ENCODE data around the gene TMEM37. TPM values are rescaled to one million over a fixed set of nuclear protein-coding genes. Genes with fewer than 3 reads are reported as not detected.

TMEM37 gene
- total and polyA plus RNA-seq, 2 of the 8 experiments (the other 6 are each of a cell fraction or from before 2014, with no cell fraction given): 11.0 to 16.2 TPM

DNA sequence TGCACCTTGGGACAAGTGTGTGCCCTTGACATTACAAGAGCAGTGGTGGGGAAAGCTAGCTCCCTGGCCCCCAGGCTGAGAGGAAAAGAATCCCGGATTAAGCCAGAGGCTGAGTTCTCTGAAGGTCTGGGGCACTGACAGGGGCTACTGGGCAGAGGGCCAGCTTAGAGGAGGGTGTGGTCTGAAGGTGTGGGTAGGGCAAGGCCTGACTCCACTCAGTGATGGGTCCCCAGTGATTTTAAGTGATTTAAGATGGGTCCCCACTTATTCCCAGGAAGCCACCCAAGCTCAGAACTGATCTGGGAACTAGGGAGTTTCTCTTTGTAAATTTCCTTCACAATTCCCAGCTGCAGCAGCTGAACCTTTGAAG lies 8.8 kb downstream of the TMEM37 start:
- Histone ChIP-seq H3K56ac (replicated peaks; ENCODE audit: insufficient read length, low read depth, low read length) (no peak overlapping the region), H3K4me2 (ENCODE audit: insufficient read depth in 1 of 2, low read depth in 2 of 2, low read length in 2 of 2) (no peak overlapping the region), H3K4me1 (replicated peaks in 1 of 4; ENCODE audit: control insufficient read depth in 3 of 4, insufficient read depth in 4 of 4, low read length in 3 of 4) (peaks cover 0 to 4% (median 0%) of the 10 kb centered on the region in 4 experiments; a peak in 2 of 7 replicates), H4K8ac (ENCODE audit: extremely low read depth, insufficient read depth, low read length) (no peak overlapping the region; the same call in 1 of the 2 replicates), H2BK120ac (replicated peaks; ENCODE audit: low read depth, low read length) (no peak overlapping the region), H3K27me3 (replicated peaks in 1 of 4; ENCODE audit: control insufficient read depth in 3 of 4, extremely low read depth in 1 of 4, insufficient read depth in 3 of 4, low read length in 3 of 4) (no peaks in the 10 kb centered on the region), H3K18ac (ENCODE audit: extremely low read depth, low read length) (no peak overlapping the region), H3K79me1 (ENCODE audit: low read depth, low read length) (no peaks in the 10 kb centered on the region), H3K23ac (ENCODE audit: insufficient read length) (no peak overlapping the region), H3K27ac (ENCODE audit: low read depth, low read length) (no peak overlapping the region), H3K36me3 (ENCODE audit: control insufficient read depth in 2 of 4, insufficient read depth in 4 of 4, low read length in 3 of 4) (no peaks in the 10 kb centered on the region), H3K9me3 (ENCODE audit: insufficient read depth in 2 of 2, low read depth in 1 of 2, low read length in 1 of 2) (no peaks in the 10 kb centered on the region), H3K9ac (replicated peaks in 1 of 4; ENCODE audit: extremely low read depth in 1 of 4, low read depth in 3 of 4, low read length in 3 of 4) (no peak overlapping the region), H3K23me2 (ENCODE audit: low read depth, low read length) (no peaks in the 10 kb centered on the region), H3K4ac (replicated peaks; ENCODE audit: insufficient read length, low read depth, low read length) (no peak overlapping the region), H2BK20ac (ENCODE audit: low read length) (no peak overlapping the region), H4K91ac (replicated peaks; ENCODE audit: insufficient read length, low read length) (no peak overlapping the region), H3K4me3 (ENCODE audit: extremely low read depth in 1 of 4, insufficient read depth in 2 of 4, low read depth in 3 of 4, low read length in 4 of 4) (no peak overlapping the region), H3K14ac (ENCODE audit: insufficient read length) (no peak overlapping the region), H2BK5ac (ENCODE audit: low read depth, low read length) (no peak overlapping the region), H2AK5ac (ENCODE audit: low read depth, low read length) (no peak overlapping the region), H2BK12ac (ENCODE audit: low read depth, low read length) (no peak overlapping the region), H2AFZ (ENCODE audit: low read length) (no peak overlapping the region), H2BK15ac (ENCODE audit: low read length) (no peak overlapping the region; the same call in 1 of the 2 replicates), H4K5ac (ENCODE audit: insufficient read length, low read depth, low read length) (no peak overlapping the region), H3K79me2 (ENCODE audit: control insufficient read depth in 1 of 2, insufficient read depth in 2 of 2, low read length in 2 of 2) (no peaks in the 10 kb centered on the region; a peak in 1 of 4 replicates), H4K20me1 (replicated peaks in 1 of 2; ENCODE audit: control insufficient read depth in 1 of 2, insufficient read depth in 2 of 2, low read length in 2 of 2) (peaks cover 3 to 5% of the 10 kb centered on the region in 2 experiments)
- whole genome bisulfite sequencing, 2 experiments (ENCODE audit: extremely low coverage in 1 of 2, insufficient coverage in 1 of 2, insufficient read length in 1 of 2, insufficient replicate concordance in 2 of 2, low coverage in 1 of 2, low lambda C conversion rate in 2 of 2, missing lambda C conversion rate in 1 of 2): 80% methylated on average over 1 of the region's 1 CpG; no CpG with 5 or more reads in 1 of the 2 experiments
- POLR2A ChIA-PET (ENCODE audit: partially characterized antibody): interaction anchor here (1.1 to 3.1 kb wide), 2 partner anchors 9 to 19 kb away, joined by 3 to 22 read pairs; partner anchors contain the start of gene TMEM37
- CTCF ChIA-PET (ENCODE audit: partially characterized antibody): interaction anchor here (0.8 to 4.5 kb wide), 9 partner anchors 11 to 1230 kb away, joined by 3 to 22 read pairs (median 3); no protein-coding TSS in a partner anchor
- DNase-seq (ENCODE audit: low read depth in 1 of 2, low spot score in 2 of 2) (no peak), FAIRE-seq (no peak)
- TF ChIP-seq RBBP5 (IDR thresholded peaks at IDR 0.05; ENCODE audit: borderline replicate concordance, low read depth, low read length) (no peak), BACH1 (IDR thresholded peaks at IDR 0.05; ENCODE audit: low read length) (no peak), TCF12 (IDR thresholded peaks at IDR 0.05; ENCODE audit: low read depth, low read length) (no peak), CBX5 (IDR thresholded peaks at IDR 0.05; ENCODE audit: low read depth, low read length) (no peak), MAFK (IDR thresholded peaks at IDR 0.05; ENCODE audit: low read depth, low read length) (no peak), CHD1 (IDR thresholded peaks at IDR 0.05; ENCODE audit: low read depth, low read length) (no peak), POU5F1 (IDR thresholded peaks at IDR 0.05; ENCODE audit: low read depth, low read length) (no peak), PHF8 (conservative IDR thresholded peaks at IDR 0.05; ENCODE audit: low read depth, low read length) (no peak), NANOG (IDR thresholded peaks at IDR 0.05; ENCODE audit: insufficient read depth, low read depth, low read length, poor library complexity, severe bottlenecking) (no peak), SAP30 (IDR thresholded peaks at IDR 0.05; ENCODE audit: insufficient read depth, insufficient replicate concordance, low read length) (no peak), NRF1 (IDR thresholded peaks at IDR 0.05; ENCODE audit: low read depth, low read length) (no peak)
- TF ChIP-seq, protein P1, sequence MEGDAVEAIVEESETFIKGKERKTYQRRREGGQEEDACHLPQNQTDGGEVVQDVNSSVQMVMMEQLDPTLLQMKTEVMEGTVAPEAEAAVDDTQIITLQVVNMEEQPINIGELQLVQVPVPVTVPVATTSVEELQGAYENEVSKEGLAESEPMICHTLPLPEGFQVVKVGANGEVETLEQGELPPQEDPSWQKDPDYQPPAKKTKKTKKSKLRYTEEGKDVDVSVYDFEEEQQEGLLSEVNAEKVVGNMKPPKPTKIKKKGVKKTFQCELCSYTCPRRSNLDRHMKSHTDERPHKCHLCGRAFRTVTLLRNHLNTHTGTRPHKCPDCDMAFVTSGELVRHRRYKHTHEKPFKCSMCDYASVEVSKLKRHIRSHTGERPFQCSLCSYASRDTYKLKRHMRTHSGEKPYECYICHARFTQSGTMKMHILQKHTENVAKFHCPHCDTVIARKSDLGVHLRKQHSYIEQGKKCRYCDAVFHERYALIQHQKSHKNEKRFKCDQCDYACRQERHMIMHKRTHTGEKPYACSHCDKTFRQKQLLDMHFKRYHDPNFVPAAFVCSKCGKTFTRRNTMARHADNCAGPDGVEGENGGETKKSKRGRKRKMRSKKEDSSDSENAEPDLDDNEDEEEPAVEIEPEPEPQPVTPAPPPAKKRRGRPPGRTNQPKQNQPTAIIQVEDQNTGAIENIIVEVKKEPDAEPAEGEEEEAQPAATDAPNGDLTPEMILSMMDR (IDR thresholded peaks at IDR 0.05; ENCODE audit: control extremely low read depth in 1 of 3, insufficient read depth in 1 of 3, low read depth in 1 of 3, low read length in 3 of 3): no peak
